ENCODE measurements around the gene MINDY4. TPM values are rescaled to one million over a fixed set of nuclear protein-coding genes. Genes with fewer than 3 reads are reported as not detected.

MINDY4 gene
- total RNA-seq, 3 donors from 2014 or later (not counting 1 experiment from before 2014, with no cell fraction given) = 1.1 to 1.7 (median 1.1) TPM

DNA sequence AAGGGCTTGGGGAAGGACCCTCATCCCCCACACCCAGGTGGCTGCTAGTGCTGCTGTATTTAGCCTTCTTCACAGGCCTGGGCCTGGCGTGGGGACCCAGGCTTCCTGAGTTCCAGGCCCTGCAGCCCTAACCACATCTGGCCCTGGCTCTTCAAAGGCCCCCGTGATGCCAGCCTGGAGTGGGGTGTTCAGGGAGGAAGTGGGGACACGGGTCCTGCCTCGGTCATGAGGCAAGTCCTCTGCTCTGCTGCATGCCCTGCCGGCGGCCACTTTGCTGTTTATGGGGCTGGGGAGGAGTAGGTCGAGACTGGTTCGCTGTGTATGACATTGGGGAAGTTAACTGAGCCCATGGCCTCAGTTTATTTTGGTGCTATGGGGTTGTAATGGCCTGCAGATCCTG, 131.9 kb downstream of the MINDY4 start:
- no peaks in the 10 kb centered on the region for H3K36me3 Mint-ChIP-seq
- TF ChIP-seq, protein P1, sequence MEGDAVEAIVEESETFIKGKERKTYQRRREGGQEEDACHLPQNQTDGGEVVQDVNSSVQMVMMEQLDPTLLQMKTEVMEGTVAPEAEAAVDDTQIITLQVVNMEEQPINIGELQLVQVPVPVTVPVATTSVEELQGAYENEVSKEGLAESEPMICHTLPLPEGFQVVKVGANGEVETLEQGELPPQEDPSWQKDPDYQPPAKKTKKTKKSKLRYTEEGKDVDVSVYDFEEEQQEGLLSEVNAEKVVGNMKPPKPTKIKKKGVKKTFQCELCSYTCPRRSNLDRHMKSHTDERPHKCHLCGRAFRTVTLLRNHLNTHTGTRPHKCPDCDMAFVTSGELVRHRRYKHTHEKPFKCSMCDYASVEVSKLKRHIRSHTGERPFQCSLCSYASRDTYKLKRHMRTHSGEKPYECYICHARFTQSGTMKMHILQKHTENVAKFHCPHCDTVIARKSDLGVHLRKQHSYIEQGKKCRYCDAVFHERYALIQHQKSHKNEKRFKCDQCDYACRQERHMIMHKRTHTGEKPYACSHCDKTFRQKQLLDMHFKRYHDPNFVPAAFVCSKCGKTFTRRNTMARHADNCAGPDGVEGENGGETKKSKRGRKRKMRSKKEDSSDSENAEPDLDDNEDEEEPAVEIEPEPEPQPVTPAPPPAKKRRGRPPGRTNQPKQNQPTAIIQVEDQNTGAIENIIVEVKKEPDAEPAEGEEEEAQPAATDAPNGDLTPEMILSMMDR (IDR thresholded peaks at IDR 0.05) = no peak
- intact Hi-C loops (cut with micrococcal nuclease) = no loop called here
- no peaks in the 10 kb centered on the region for H3K27me3 Mint-ChIP-seq (ENCODE audit: low read depth in 2 of 2)
- no peaks in the 10 kb centered on the region for H3K27me3 ChIP-seq (ENCODE audit: control insufficient read depth, insufficient read depth, low read length)
- no peak for ATAC-seq
- no peak for DNase-seq
- H3K4me3 Mint-ChIP-seq = no peak overlapping the region
- no peaks in the 10 kb centered on the region for H3K4me1 ChIP-seq (ENCODE audit: control insufficient read depth, insufficient read depth, low read length)
- WGBS (ENCODE audit: insufficient coverage) = 81% methylated on average over 8 of the region's 8 CpGs
- H3K27ac ChIP-seq (ENCODE audit: low read length) = no peak overlapping the region
- no peaks in the 10 kb centered on the region for H3K9me3 ChIP-seq (ENCODE audit: control insufficient read depth, insufficient read depth, low read length)
- no peaks in the 10 kb centered on the region for H3K4me1 Mint-ChIP-seq
- no peaks in the 10 kb centered on the region for H3K36me3 ChIP-seq (ENCODE audit: control insufficient read depth, insufficient read depth, low read length)
- H3K4me3 ChIP-seq (ENCODE audit: low read length) = no peak overlapping the region
- H3K9me3 Mint-ChIP-seq = no peaks in the 10 kb centered on the region
- no peak overlapping the region for H3K27ac Mint-ChIP-seq

DNA sequence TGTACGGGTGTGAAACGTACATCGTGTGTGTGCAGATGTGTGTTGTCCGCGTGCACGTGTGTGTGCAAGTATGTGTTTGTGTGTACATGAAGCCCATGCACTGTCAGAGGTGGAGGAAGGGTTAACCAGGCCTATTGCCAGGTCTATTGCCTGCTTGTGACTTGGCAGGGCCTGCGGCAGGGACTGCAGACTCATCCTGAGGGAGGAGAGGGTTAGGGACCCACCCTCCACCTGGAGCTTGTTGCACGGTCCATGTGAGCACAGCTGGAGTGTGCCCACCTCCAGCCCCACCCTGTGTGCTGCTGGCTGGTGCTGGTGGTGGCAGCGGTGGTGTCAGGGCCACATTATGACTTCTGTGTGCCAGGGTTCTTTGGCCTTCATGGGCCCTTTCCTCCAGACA, 133.3 kb downstream of the MINDY4 start:
- H3K4me3 Mint-ChIP-seq = no peak overlapping the region
- Histone ChIP-seq H3K4me3 (ENCODE audit: low read length) (no peak overlapping the region), H3K36me3 (ENCODE audit: control insufficient read depth, insufficient read depth, low read length) (no peaks in the 10 kb centered on the region), H3K27me3 (ENCODE audit: control insufficient read depth, insufficient read depth, low read length) (no peaks in the 10 kb centered on the region), H3K4me1 (ENCODE audit: control insufficient read depth, insufficient read depth, low read length) (no peaks in the 10 kb centered on the region), H3K9me3 (ENCODE audit: control insufficient read depth, insufficient read depth, low read length) (no peaks in the 10 kb centered on the region), H3K27ac (ENCODE audit: low read length) (no peak overlapping the region)
- H3K27ac Mint-ChIP-seq = no peak overlapping the region
- DNase-seq (no peak), ATAC-seq (no peak)
- WGBS (ENCODE audit: insufficient coverage) = 94% methylated on average over 9 of the region's 9 CpGs
- no peaks in the 10 kb centered on the region for H3K36me3 Mint-ChIP-seq
- no peaks in the 10 kb centered on the region for H3K9me3 Mint-ChIP-seq
- intact Hi-C loops (cut with micrococcal nuclease) = no loop called here
- no peaks in the 10 kb centered on the region for H3K27me3 Mint-ChIP-seq (ENCODE audit: low read depth in 2 of 2)
- TF ChIP-seq, protein P1 (IDR thresholded peaks at IDR 0.05) = no peak
- no peaks in the 10 kb centered on the region for H3K4me1 Mint-ChIP-seq

GRCh38 chr7:30905078-30906012, 134.1 kb downstream of the MINDY4 start:
- TF ChIP-seq, protein P1 (IDR thresholded peaks at IDR 0.05) = no peak
- Mint-ChIP-seq H3K27ac (no peak overlapping the region), H3K36me3 (no peaks in the 10 kb centered on the region), H3K27me3 (ENCODE audit: low read depth in 2 of 2) (no peaks in the 10 kb centered on the region), H3K9me3 (no peaks in the 10 kb centered on the region), H3K4me3 (no peak overlapping the region), H3K4me1 (no peaks in the 10 kb centered on the region)
- Histone ChIP-seq H3K4me1 (ENCODE audit: control insufficient read depth, insufficient read depth, low read length) (no peaks in the 10 kb centered on the region), H3K27me3 (ENCODE audit: control insufficient read depth, insufficient read depth, low read length) (no peaks in the 10 kb centered on the region), H3K36me3 (ENCODE audit: control insufficient read depth, insufficient read depth, low read length) (no peaks in the 10 kb centered on the region), H3K9me3 (ENCODE audit: control insufficient read depth, insufficient read depth, low read length) (no peaks in the 10 kb centered on the region), H3K27ac (ENCODE audit: low read length) (no peak overlapping the region), H3K4me3 (ENCODE audit: low read length) (no peak overlapping the region)
- intact Hi-C loops (cut with micrococcal nuclease) = no loop called here
- DNase-seq (no peak), ATAC-seq (no peak)
- 91% methylated on average over 15 of the region's 15 CpGs for WGBS (ENCODE audit: insufficient coverage)
